ENCODE measurements around the gene WDSUB1.

Gene WDSUB1

DNA sequence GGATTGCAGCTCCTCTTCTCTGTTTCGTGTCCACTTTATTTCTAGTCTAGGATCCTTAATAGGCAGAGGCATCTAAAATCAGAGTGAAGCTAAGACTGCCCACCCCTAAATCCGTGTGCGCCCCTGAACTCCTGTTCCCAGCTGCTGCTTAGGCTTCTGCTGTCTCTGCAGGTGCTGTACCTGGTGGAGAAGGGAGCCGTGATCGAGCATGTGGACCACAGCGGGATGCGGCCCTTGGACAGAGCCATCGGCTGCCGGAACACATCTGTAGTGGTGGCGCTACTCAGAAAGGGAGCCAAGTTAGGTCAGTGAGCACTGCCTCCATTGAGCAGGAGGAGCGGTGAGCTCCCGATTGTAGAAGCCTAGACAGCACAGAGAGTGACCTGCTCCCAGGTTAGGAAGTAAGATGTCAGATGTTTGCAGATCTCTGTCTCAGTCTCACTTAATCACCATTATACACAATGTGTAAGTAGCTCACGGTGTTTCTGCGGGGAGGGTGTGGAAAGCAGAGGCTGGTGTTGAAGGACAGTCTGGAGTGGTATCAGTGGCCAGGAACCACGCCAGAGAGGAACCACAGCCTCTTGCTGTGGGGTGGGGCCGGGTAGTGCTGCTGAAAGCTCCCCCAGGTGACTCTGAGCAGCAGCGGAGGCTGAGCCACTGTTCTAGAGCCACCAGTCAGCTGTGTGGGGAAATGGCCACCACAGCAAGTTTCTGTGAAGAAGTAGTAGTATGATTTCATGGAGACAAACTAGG, 62.3 kb downstream of the WDSUB1 start:
- DNase-seq = no peak

GRCh38 chr2:159219394-159219998, 67.0 kb downstream of the WDSUB1 start:
- no peak for DNase-seq

GRCh38 chr2:159218389-159218788, 68.1 kb downstream of the WDSUB1 start:
- DNase-seq = no peak

GRCh38 chr2:159217676-159218075, 68.8 kb downstream of the WDSUB1 start:
- DNase-seq = no peak

GRCh38 chr2:159215116-159215515, 71.4 kb downstream of the WDSUB1 start:
- no peak for DNase-seq

DNA sequence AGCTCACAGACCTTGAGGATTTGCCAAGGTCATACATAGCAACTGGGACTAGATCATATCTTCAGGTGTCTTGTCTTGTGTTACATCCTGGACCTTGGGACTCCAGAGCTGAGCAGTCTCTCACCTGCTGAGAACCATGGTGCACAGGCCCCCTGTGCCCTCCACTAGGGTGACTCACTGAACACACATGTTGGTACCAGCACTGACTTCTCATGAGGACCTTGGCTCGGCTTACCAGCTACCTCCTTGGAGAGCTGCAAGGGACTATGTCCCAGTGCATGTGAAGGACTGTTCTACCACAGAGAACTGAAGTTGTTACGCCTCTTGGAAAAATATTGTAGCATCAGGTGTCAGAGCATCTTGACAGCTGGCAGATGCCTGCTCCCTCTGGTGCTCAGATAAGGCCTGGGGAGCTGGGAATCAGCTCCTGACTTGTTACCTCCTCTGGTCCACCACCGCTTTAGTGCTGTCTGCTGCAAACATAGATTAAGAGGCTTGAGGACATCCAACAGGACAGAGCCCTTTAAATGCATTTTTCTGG, 72.1 kb downstream of the WDSUB1 start:
- DNase-seq = no peak

- no peak for DNase-seq
These were observed 73.2 kb downstream of the WDSUB1 start for GRCh38 chr2:159213296-159213695.

- DNase-seq = peak; percentile 40
These were observed 74.8 kb downstream of the WDSUB1 start for GRCh38 chr2:159211447-159212396.

GRCh38 chr2:159209341-159210306, 76.9 kb downstream of the WDSUB1 start:
- no peak for DNase-seq

DNA sequence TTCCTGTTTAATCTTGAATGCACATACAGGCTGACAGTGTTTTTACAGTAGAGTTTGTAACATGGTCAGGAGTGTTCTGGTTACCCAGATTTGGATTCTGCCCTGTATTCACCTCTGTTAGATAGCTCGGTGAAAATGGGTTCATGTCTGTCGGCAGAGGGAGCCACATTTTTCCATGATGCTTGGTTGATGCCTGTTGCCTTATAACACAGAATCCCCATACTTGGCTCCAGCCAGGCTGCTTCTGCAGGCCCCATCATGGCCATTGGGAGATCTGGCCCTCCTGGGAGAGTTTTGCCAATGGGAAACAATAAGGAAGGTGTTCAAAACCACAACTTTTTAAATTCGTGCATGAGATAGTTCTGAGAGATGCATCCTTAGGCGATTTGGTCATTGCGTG, 78.1 kb downstream of the WDSUB1 start:
- no peak for DNase-seq

- DNase-seq = peak; percentile 35
These were observed 79.6 kb downstream of the WDSUB1 start for GRCh38 chr2:159206736-159207380.

GRCh38 chr2:159204381-159205144, 81.9 kb downstream of the WDSUB1 start:
- no peak for DNase-seq

- peak; percentile 99 for DNase-seq
These were observed 83.9 kb downstream of the WDSUB1 start for GRCh38 chr2:159202568-159203071.

- DNase-seq = peak; percentile 66
These were observed 85.0 kb downstream of the WDSUB1 start for GRCh38 chr2:159201360-159202063.

- peak; percentile 40 for DNase-seq
These were observed 86.0 kb downstream of the WDSUB1 start for GRCh38 chr2:159200498-159200897.

DNA sequence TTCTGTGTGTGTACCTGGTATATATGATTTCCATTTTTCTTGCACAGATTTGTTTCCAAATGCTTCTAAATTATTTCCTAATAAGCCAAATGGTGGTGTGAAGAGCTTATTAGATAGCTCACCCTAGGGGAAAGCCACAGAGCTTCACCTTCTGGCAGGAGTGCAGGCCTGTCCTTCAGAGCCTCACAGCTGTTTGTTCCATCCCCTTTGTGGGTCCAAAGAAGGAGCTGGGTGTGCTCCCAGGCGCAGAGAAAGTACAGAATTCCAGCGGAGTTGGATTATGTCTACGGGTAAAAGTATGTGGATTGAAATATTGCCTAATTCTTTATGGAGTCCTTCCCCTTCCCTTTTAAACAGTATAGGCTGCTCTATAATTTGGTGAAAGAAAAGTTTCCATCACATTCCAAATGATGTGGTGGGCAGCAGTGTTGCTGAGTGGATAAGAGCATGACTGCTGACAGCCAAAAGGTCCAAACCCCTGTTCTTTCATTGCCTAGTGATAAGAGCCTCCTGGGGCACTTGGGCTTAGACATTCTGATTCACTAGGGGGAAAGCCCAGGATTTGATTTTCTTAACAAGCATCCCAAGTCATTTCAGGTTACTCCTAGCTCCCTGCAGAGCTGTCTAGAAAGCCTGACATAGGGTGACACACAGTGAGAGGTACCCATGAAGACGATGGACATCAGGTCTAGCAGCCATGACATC, 86.6 kb downstream of the WDSUB1 start:
- no peak for DNase-seq

GRCh38 chr2:159199236-159199635, 87.3 kb downstream of the WDSUB1 start:
- no peak for DNase-seq

- no peak for DNase-seq
These were observed 90.0 kb downstream of the WDSUB1 start for GRCh38 chr2:159196393-159196925.

- DNase-seq = no peak
These were observed 90.8 kb downstream of the WDSUB1 start for GRCh38 chr2:159195697-159196096.
